GM23248 (cell line): Measurements from ENCODE around the gene CALD1. TPM values are rescaled to one million over a fixed set of nuclear protein-coding genes. Genes with fewer than 3 reads are reported as not detected.

Experiments used
- DNase-seq: peaks from one replicate; pipeline ENCODE4 v3.0.0-alpha.2; 2015
- H2AFZ ChIP-seq: fragments of 200-600 bp; sonication (generic); 2 replicates; pipeline ENCODE4 v1.6.1; 2016; ENCODE audit warnings: antibody characterized with exemption
- H3F3A ChIP-seq: fragments of 200-600 bp; sonication (generic); 2 replicates; pipeline ENCODE4 v1.6.1; 2016; ENCODE audit warnings: mild to moderate bottlenecking, antibody characterized with exemption, mixed run types; ENCODE audit not compliant: insufficient read depth
- H3K27ac ChIP-seq: fragments of 200-600 bp; sonication (generic); 2 replicates; pipeline ENCODE4 v1.5.1; 2016; ENCODE audit warnings: mild to moderate bottlenecking
- H3K27me3 ChIP-seq: fragments of 200-600 bp; sonication (generic); replicated peaks from 2 replicates; pipeline ENCODE4 v1.6.1; 2016; ENCODE audit warnings: mild to moderate bottlenecking; ENCODE audit not compliant: insufficient read depth
- H3K36me3 ChIP-seq: fragments of 200-600 bp; sonication (generic); 2 replicates; pipeline ENCODE4 v1.6.1; 2016; ENCODE audit warnings: low read depth, mild to moderate bottlenecking
- H3K4me1 ChIP-seq: fragments of 200-600 bp; sonication (generic); 2 replicates; pipeline ENCODE4 v1.6.1; 2016; ENCODE audit warnings: mild to moderate bottlenecking; ENCODE audit not compliant: insufficient read depth
- H3K4me2 ChIP-seq: fragments of 200-600 bp; sonication (generic); one replicate; pipeline ENCODE4 v1.6.1; 2016; ENCODE audit warnings: mild to moderate bottlenecking; ENCODE audit not compliant: unreplicated experiment
- H3K4me3 ChIP-seq: fragments of 200-600 bp; sonication (generic); 2 replicates; pipeline ENCODE4 v1.5.1; 2016; ENCODE audit warnings: mild to moderate bottlenecking
- H3K79me2 ChIP-seq: fragments of 200-600 bp; sonication (generic); 2 replicates; pipeline ENCODE4 v1.6.1; 2016; ENCODE audit warnings: mild to moderate bottlenecking; ENCODE audit not compliant: insufficient read depth
- H3K9ac ChIP-seq: fragments of 200-600 bp; sonication (generic); 2 replicates; pipeline ENCODE4 v1.6.1; 2016; ENCODE audit warnings: mild to moderate bottlenecking
- H3K9me2 ChIP-seq: fragments of 200-600 bp; sonication (generic); 2 replicates; pipeline ENCODE4 v1.6.1; 2016; ENCODE audit warnings: mixed run types, mild to moderate bottlenecking, moderate library complexity; ENCODE audit not compliant: insufficient read depth
- H3K9me3 ChIP-seq: fragments of 200-600 bp; sonication (generic); one replicate; pipeline ENCODE4 v1.6.1; 2017; ENCODE audit warnings: low read depth
- H4K20me1 ChIP-seq: fragments of 200-600 bp; sonication (generic); 2 replicates; pipeline ENCODE4 v1.6.0; 2016; ENCODE audit not compliant: insufficient read depth
- EZH2 ChIP-seq: fragments of 200-600 bp; sonication (generic); IDR thresholded peaks from 2 replicates; pipeline ENCODE4 v1.6.1; 2018; ENCODE audit warnings: antibody characterized with exemption, mild to moderate bottlenecking; ENCODE audit not compliant: insufficient read depth, poor library complexity, severe bottlenecking
- EZH2phosphoT487 ChIP-seq: fragments of 200-600 bp; sonication (generic); IDR thresholded peaks from 2 replicates; pipeline ENCODE4 v1.6.1; 2018; ENCODE audit warnings: antibody characterized with exemption, moderate library complexity, mild to moderate bottlenecking, low read depth; ENCODE audit not compliant: insufficient read depth
- WGBS, 2 experiments: methylation state at CpG; one replicate each; pipeline ENCODE4 v1.1.6; 2015 to 2017; ENCODE audit warnings: low lambda C conversion rate in 2 of 2, low coverage in 1 of 2; ENCODE audit errors: missing lambda C conversion rate in 2 of 2; 5-methylcytosine and 5-hydroxymethylcytosine counted together
- in situ Hi-C: fragments of 300-500 bp; cut with MboI; formaldehyde crosslinking; loops from 2 replicates; pipeline ENCODE4 v1.15.0; 2020
- polyA plus RNA-seq: library from polyadenylated mRNA; unstranded; fragments of >200 nt; fragmentation: Nextera tagmentation; extraction: Ambion mirVana; gene quantifications from 2 replicates; pipeline ENCODE4 v1.2.1, GENCODE V29; 2016
- total RNA-seq: library from RNA; depleted of rRNA; stranded (reverse); fragments of >200 nt; shearing (Covaris generic); gene quantifications from 2 replicates; pipeline ENCODE4 v1.2.3, GENCODE V29; 2014

The CALD1 gene
- total and polyA plus RNA-seq, 2 experiments from 2014 or later: 698 to 1,687 TPM

DNA sequence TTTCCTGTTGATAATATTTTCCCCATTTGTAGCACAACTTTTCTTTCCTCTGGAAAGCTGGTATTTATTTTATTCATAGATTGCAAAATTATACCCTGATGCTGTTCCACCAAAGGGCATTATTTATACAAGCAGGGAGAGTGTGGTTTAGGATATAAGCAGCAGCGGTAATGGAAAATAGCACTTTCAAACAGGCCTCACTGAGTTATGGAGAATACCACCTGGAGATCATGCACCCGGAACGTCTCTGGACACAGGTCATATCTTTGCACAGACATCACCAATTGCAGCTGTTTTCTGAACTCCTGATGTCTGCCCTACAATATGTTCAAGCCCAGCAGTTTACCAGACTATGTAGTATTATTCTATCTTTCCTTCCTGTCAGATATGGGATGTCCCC lies 2.0 kb upstream of the CALD1 start:
- no peak overlapping the region for H3K9ac ChIP-seq
- no peak overlapping the region for H3K4me3 ChIP-seq
- no peaks in the 10 kb centered on the region for H3K27me3 ChIP-seq
- peaks cover 8% of the 10 kb centered on the region; the same call in 1 of the 2 replicates for H4K20me1 ChIP-seq
- no peak overlapping the region for H3K4me2 ChIP-seq
- in situ Hi-C loops: no loop called here
- no peak overlapping the region for H2AFZ ChIP-seq
- peaks cover 30% of the 10 kb centered on the region for H3K79me2 ChIP-seq
- WGBS, 2 experiments: 98 to 100% methylated on average over 3 of the region's 3 CpGs
- TF ChIP-seq EZH2phosphoT487 (no peak), EZH2 (no peak)
- H3K4me1 ChIP-seq: peaks cover 21% of the 10 kb centered on the region
- peaks cover 44% of the 10 kb centered on the region for H3F3A ChIP-seq
- no peak for DNase-seq
- H3K9me3 ChIP-seq: no peaks in the 10 kb centered on the region
- H3K36me3 ChIP-seq: peaks cover 5% of the 10 kb centered on the region; the same call in 1 of the 2 replicates
- H3K27ac ChIP-seq: no peak overlapping the region
- H3K9me2 ChIP-seq: no peaks in the 10 kb centered on the region

GRCh38 chr7:134777908-134778580 lies 1.4 kb upstream of the CALD1 start:
- Histone ChIP-seq H3K4me1 (peaks cover 26% of the 10 kb centered on the region), H3K9me2 (no peaks in the 10 kb centered on the region), H3F3A (peaks cover 50% of the 10 kb centered on the region), H3K27me3 (no peaks in the 10 kb centered on the region), H3K9ac (peak overlapping the region; percentile 38), H3K4me3 (peak overlapping the region; percentile 93), H3K27ac (peak overlapping the region; percentile 76), H3K79me2 (peaks cover 36% of the 10 kb centered on the region), H4K20me1 (peaks cover 8% of the 10 kb centered on the region; the same call in 1 of the 2 replicates), H3K4me2 (peak overlapping the region; percentile 100), H3K9me3 (no peaks in the 10 kb centered on the region), H2AFZ (0 out of 2 replicates have a peak overlapping the region, but pooled peaks have one; percentile 25), H3K36me3 (peaks cover 5% of the 10 kb centered on the region; the same call in 1 of the 2 replicates)
- 33 to 49% methylated on average over 2 of the region's 2 CpGs for WGBS, 2 experiments
- TF ChIP-seq EZH2phosphoT487 (no peak), EZH2 (no peak)
- DNase-seq: peak; percentile 63
- in situ Hi-C loops: no loop called here

- in situ Hi-C loops: no loop called here
- Histone ChIP-seq H3K79me2 (peaks cover 52% of the 10 kb centered on the region), H3K4me1 (peaks cover 42% of the 10 kb centered on the region), H4K20me1 (peaks cover 8% of the 10 kb centered on the region; the same call in 1 of the 2 replicates), H3K9me2 (no peaks in the 10 kb centered on the region), H2AFZ (no peak overlapping the region), H3K4me3 (peak overlapping the region; percentile 93), H3K4me2 (peak overlapping the region; percentile 100), H3K27me3 (no peaks in the 10 kb centered on the region), H3K27ac (peak overlapping the region; percentile 76), H3K36me3 (peaks cover 20% of the 10 kb centered on the region), H3F3A (peaks cover 63% of the 10 kb centered on the region), H3K9ac (peak overlapping the region; percentile 91), H3K9me3 (no peaks in the 10 kb centered on the region)
- DNase-seq: no peak
- WGBS, 2 experiments: 0 to 1% methylated on average over 4 of the region's 4 CpGs
- no peak for TF ChIP-seq EZH2
- TF ChIP-seq EZH2phosphoT487: no peak
These were observed 269 bp downstream of the CALD1 start for GRCh38 chr7:134779741-134780065.

DNA sequence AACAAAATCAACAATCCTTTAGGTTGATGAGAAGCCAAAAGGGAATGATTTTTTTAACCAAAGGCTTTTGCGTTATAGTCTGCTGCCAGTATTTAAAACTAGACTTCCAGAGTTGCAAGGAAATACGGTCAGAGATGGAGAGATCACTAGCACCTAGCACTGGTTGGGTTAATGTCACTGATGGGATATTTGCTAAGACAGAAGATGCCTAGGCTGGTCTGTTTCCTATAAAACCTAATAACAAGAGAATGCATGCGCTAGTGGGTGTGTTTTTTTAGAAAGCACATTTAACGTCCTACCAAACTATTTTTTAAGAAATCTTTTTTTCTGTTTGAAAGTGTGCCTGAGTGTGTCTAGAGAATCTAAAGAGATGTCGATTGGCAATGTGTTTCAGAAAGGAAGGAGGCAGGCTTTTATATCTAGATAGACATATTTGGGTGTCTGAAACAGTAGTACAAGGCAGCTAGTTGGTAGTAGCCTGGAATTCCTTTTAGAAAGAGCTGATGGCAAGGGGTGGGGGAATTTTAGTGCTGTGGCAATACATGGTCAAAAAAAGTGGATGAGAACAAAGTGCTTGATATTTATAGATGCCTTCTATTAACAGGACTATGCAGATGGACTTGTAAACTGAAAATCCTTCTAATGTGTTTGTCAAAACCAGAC lies 863 bp downstream of the CALD1 start:
- peaks cover 48% of the 10 kb centered on the region for H3K4me1 ChIP-seq
- in situ Hi-C loops: no loop called here

More for the DNA sequence above, 863 bp downstream of the CALD1 start:
- Histone ChIP-seq H3K27ac (peak overlapping the region; percentile 76), H3K9me3 (no peaks in the 10 kb centered on the region), H3K27me3 (no peaks in the 10 kb centered on the region), H3K79me2 (peaks cover 58% of the 10 kb centered on the region), H3K4me3 (peak overlapping the region; percentile 93), H2AFZ (no peak overlapping the region), H4K20me1 (peaks cover 8% of the 10 kb centered on the region; the same call in 1 of the 2 replicates), H3K9me2 (no peaks in the 10 kb centered on the region), H3K9ac (peak overlapping the region; percentile 91), H3K36me3 (peaks cover 26% of the 10 kb centered on the region), H3K4me2 (peak overlapping the region; percentile 100), H3F3A (peaks cover 68% of the 10 kb centered on the region)
- no peak for TF ChIP-seq EZH2phosphoT487
- 0 to 1% methylated on average over 5 of the region's 5 CpGs for WGBS, 2 experiments
- peak; percentile 31 for DNase-seq
